ENCODE measurements around the gene USP28. TPM values are rescaled to one million over a fixed set of nuclear protein-coding genes. Genes with fewer than 3 reads are reported as not detected.
"Not testable (repeated sequence)": the region's sequence is repeated elsewhere in the genome, so short reads cannot be mapped to it uniquely, and the experiment has no call there.

USP28 gene
- total RNA-seq, 2 experiments from 2014 or later, result 7.9 to 9.4 TPM

- ATAC-seq (ENCODE audit: poor library complexity), result no peak
- Histone ChIP-seq H3K27ac (ENCODE audit: low read depth in 1 of 2, low read length in 2 of 2) (peak overlapping the region; percentile 19 to 42), H3K27me3 (ENCODE audit: control insufficient read depth in 1 of 2, insufficient read depth in 2 of 2, low read length in 2 of 2) (no peaks in the 10 kb centered on the region), H3K4me3 (ENCODE audit: low read length) (peak overlapping the region; percentile 88), H3K9me3 (ENCODE audit: control insufficient read depth in 1 of 2, insufficient read depth in 1 of 2, low read length in 2 of 2) (no peaks in the 10 kb centered on the region), H3K36me3 (ENCODE audit: insufficient read depth, low read length) (peaks cover 7% of the 10 kb centered on the region), H3K4me1 (ENCODE audit: insufficient read depth, low read length) (peaks cover 12% of the 10 kb centered on the region)
- ChIA-PET CTCF (interaction anchor here (0.6 to 1.5 kb wide), 4 partner anchors 8 to 1493 kb away, joined by 3 to 4 read pairs (median 3); no protein-coding TSS in a partner anchor), POLR2A (interaction anchor here (0.9 kb wide), 2 partner anchors 102 to 459 kb away, joined by 3 read pairs; partner anchors contain the start of genes TTC12 and USP28)
- peaks cover 32% of the 10 kb centered on the region for H3K4me1 Mint-ChIP-seq (ENCODE audit: low read depth)
- no peak for DNase-seq
- peaks cover 31% of the 10 kb centered on the region for H3K36me3 Mint-ChIP-seq (ENCODE audit: low read depth)
- intact Hi-C loops (cut with DNase I, micrococcal nuclease), result loop anchor here (2.0 to 10.0 kb wide), 9 partner anchors 102 to 1698 kb away; partner anchors contain the start of genes TTC12 (in 2 of the 2), NKAPD1 (in 1 of the 2), PIH1D2 (in 1 of the 2) and REXO2 (in 1 of the 2)
- H3K27ac Mint-ChIP-seq, result peak overlapping the region; percentile 84
- no peak for TF ChIP-seq CTCF (IDR thresholded peaks at IDR 0.05)
- H3K27me3 Mint-ChIP-seq, result no peaks in the 10 kb centered on the region
- peak overlapping the region; percentile 95 for H3K4me3 Mint-ChIP-seq
- no peaks in the 10 kb centered on the region for H3K9me3 Mint-ChIP-seq
These were observed 102.3 kb downstream of the USP28 start for GRCh38 chr11:113773092-113773415.

- no peak for TF ChIP-seq CTCF (IDR thresholded peaks at IDR 0.05)
- ChIA-PET POLR2A (no interaction called here), CTCF (no interaction called here)
- DNase-seq, result no peak
- no peak overlapping the region for H3K4me3 ChIP-seq (ENCODE audit: low read length)
- Mint-ChIP-seq H3K9me3 (no peaks in the 10 kb centered on the region), H3K27ac (no peak overlapping the region), H3K27me3 (no peaks in the 10 kb centered on the region), H3K4me1 (ENCODE audit: low read depth) (peaks cover 42% of the 10 kb centered on the region), H3K4me3 (peak overlapping the region; percentile 95), H3K36me3 (ENCODE audit: low read depth) (peaks cover 42% of the 10 kb centered on the region)
- peaks cover 18% of the 10 kb centered on the region for H3K36me3 ChIP-seq (ENCODE audit: insufficient read depth, low read length)
- no peak for ATAC-seq (ENCODE audit: poor library complexity)
- no peaks in the 10 kb centered on the region for H3K27me3 ChIP-seq (ENCODE audit: control insufficient read depth in 1 of 2, insufficient read depth in 2 of 2, low read length in 2 of 2)
- H3K9me3 ChIP-seq (ENCODE audit: control insufficient read depth in 1 of 2, insufficient read depth in 1 of 2, low read length in 2 of 2), result no peaks in the 10 kb centered on the region
- peaks cover 12% of the 10 kb centered on the region for H3K4me1 ChIP-seq (ENCODE audit: insufficient read depth, low read length)
- no peak overlapping the region for H3K27ac ChIP-seq (ENCODE audit: low read depth in 1 of 2, low read length in 2 of 2)
- intact Hi-C loops (cut with DNase I, micrococcal nuclease), result loop anchor here (2.0 to 10.0 kb wide), 9 partner anchors 103 to 1697 kb away; partner anchors contain the start of genes TTC12 (in 2 of the 2), NKAPD1 (in 1 of the 2), PIH1D2 (in 1 of the 2) and REXO2 (in 1 of the 2)
These were observed 103.4 kb downstream of the USP28 start for GRCh38 chr11:113771964-113772363.

GRCh38 chr11:113764527-113765219, 110.7 kb downstream of the USP28 start:
- Mint-ChIP-seq H3K9me3 (no peaks in the 10 kb centered on the region), H3K27ac (no peak overlapping the region), H3K27me3 (no peaks in the 10 kb centered on the region), H3K4me1 (ENCODE audit: low read depth) (peaks cover 31% of the 10 kb centered on the region), H3K4me3 (no peak overlapping the region), H3K36me3 (ENCODE audit: low read depth) (peaks cover 77% of the 10 kb centered on the region)
- POLR2A ChIA-PET, result no interaction called here
- peaks cover 41% of the 10 kb centered on the region for H3K36me3 ChIP-seq (ENCODE audit: insufficient read depth, low read length)
- CTCF ChIA-PET, result interaction anchor here (0.8 to 1.0 kb wide), 2 partner anchors 9 kb away, joined by 3 read pairs; partner anchors contain the start of gene ZW10
- no peaks in the 10 kb centered on the region for H3K4me1 ChIP-seq (ENCODE audit: insufficient read depth, low read length)
- no peaks in the 10 kb centered on the region for H3K27me3 ChIP-seq (ENCODE audit: control insufficient read depth in 1 of 2, insufficient read depth in 2 of 2, low read length in 2 of 2)
- no peak overlapping the region for H3K27ac ChIP-seq (ENCODE audit: low read depth in 1 of 2, low read length in 2 of 2)
- no peak for ATAC-seq (ENCODE audit: poor library complexity)
- TF ChIP-seq CTCF (IDR thresholded peaks at IDR 0.05), result no peak
- H3K4me3 ChIP-seq (ENCODE audit: low read length), result no peak overlapping the region
- no peak for DNase-seq
- intact Hi-C loops (cut with DNase I, micrococcal nuclease), result no loop called here
- no peaks in the 10 kb centered on the region for H3K9me3 ChIP-seq (ENCODE audit: control insufficient read depth in 1 of 2, insufficient read depth in 1 of 2, low read length in 2 of 2)

- H3K27ac Mint-ChIP-seq; H3K27ac ChIP-seq (ENCODE audit: low read depth in 1 of 2, low read length in 2 of 2); DNase-seq; H3K9me3 Mint-ChIP-seq; H3K27me3 Mint-ChIP-seq; CTCF ChIA-PET; H3K27me3 ChIP-seq (ENCODE audit: control insufficient read depth in 1 of 2, insufficient read depth in 2 of 2, low read length in 2 of 2); ATAC-seq (ENCODE audit: poor library complexity); H3K9me3 ChIP-seq (ENCODE audit: control insufficient read depth in 1 of 2, insufficient read depth in 1 of 2, low read length in 2 of 2); H3K4me1 ChIP-seq (ENCODE audit: insufficient read depth, low read length); H3K4me3 Mint-ChIP-seq; H3K4me3 ChIP-seq (ENCODE audit: low read length); intact Hi-C loops (cut with DNase I, micrococcal nuclease); POLR2A ChIA-PET: not testable (repeated sequence)
- H3K4me1 Mint-ChIP-seq (ENCODE audit: low read depth), result peaks cover 30% of the 10 kb centered on the region
- H3K36me3 ChIP-seq (ENCODE audit: insufficient read depth, low read length), result peaks cover 49% of the 10 kb centered on the region
- peaks cover 79% of the 10 kb centered on the region for H3K36me3 Mint-ChIP-seq (ENCODE audit: low read depth)
These were observed 112.3 kb downstream of the USP28 start for GRCh38 chr11:113763040-113763439.

Measured in CD4-positive, alpha-beta T cell (primary cell).